HEK293T (cell line): ENCODE data around the gene COL27A1.

Experiments used
- ARNT ChIP-seq: fragments of 450-650 bp; IDR thresholded peaks from 2 replicates; pipeline ENCODE4 v1.6.1; 2017; ENCODE audit warnings: mild to moderate bottlenecking
- BHLHE40 ChIP-seq: fragments of 450-650 bp; IDR thresholded peaks from 2 replicates; pipeline ENCODE4 v1.6.1; 2016; ENCODE audit warnings: mild to moderate bottlenecking, moderate library complexity, borderline replicate concordance
- CTBP1 ChIP-seq: fragments of 450-650 bp; IDR thresholded peaks from 2 replicates; pipeline ENCODE4 v1.6.1; 2016; ENCODE audit warnings: borderline replicate concordance
- ELF4 ChIP-seq: fragments of 450-650 bp; IDR thresholded peaks from 2 replicates; pipeline ENCODE4 v1.6.1; 2017; ENCODE audit warnings: antibody characterized with exemption
- FOXA1 ChIP-seq: fragments of 450-650 bp; IDR thresholded peaks from 2 replicates; pipeline ENCODE4 v1.6.1; 2016; ENCODE audit warnings: mild to moderate bottlenecking
- FOXK2 ChIP-seq: fragments of 450-650 bp; IDR thresholded peaks from 2 replicates; pipeline ENCODE4 v1.6.1; 2016; ENCODE audit warnings: mild to moderate bottlenecking
- FOXM1 ChIP-seq: fragments of 450-650 bp; IDR thresholded peaks from 2 replicates; pipeline ENCODE4 v1.6.1; 2017; ENCODE audit warnings: mild to moderate bottlenecking, borderline replicate concordance
- HDGF ChIP-seq: fragments of 450-650 bp; IDR thresholded peaks from 2 replicates; pipeline ENCODE4 v1.6.1; 2017; ENCODE audit warnings: antibody characterized with exemption, borderline replicate concordance
- L3MBTL2 ChIP-seq: fragments of 450-650 bp; conservative IDR thresholded peaks from 2 replicates; pipeline ENCODE4 v1.6.1; 2016; ENCODE audit warnings: mild to moderate bottlenecking
- SP1 ChIP-seq: fragments of 450-650 bp; IDR thresholded peaks from 2 replicates; pipeline ENCODE4 v1.6.1; 2017
- SUZ12 ChIP-seq: fragments of 450-650 bp; IDR thresholded peaks from 2 replicates; pipeline ENCODE4 v1.6.1; 2016; ENCODE audit warnings: mild to moderate bottlenecking
- TARDBP ChIP-seq: fragments of 450-650 bp; IDR thresholded peaks from 2 replicates; pipeline ENCODE4 v1.6.1; 2016
- ZNF384 ChIP-seq: fragments of 450-650 bp; IDR thresholded peaks from 2 replicates; pipeline ENCODE4 v1.6.1; 2016

- TF ChIP-seq SP1 = no peak
- no peak for TF ChIP-seq FOXK2
- no peak for TF ChIP-seq ELF4
- TF ChIP-seq FOXA1 = no peak
- no peak for TF ChIP-seq TARDBP
- TF ChIP-seq HDGF = no peak
- TF ChIP-seq CTBP1 = no peak
- TF ChIP-seq L3MBTL2 = no peak
- no peak for TF ChIP-seq FOXM1
- TF ChIP-seq SUZ12 = no peak
- no peak for TF ChIP-seq BHLHE40
- no peak for TF ChIP-seq ARNT
- TF ChIP-seq ZNF384 = no peak
These were observed 144.2 kb downstream of the COL27A1 start for GRCh38 chr9:114299286-114300152.
